ENCODE data around the gene GADD45A.
A peak's percentile ranks its signal among the peaks of the same experiment; 100 is the strongest.

GADD45A gene

GRCh38 chr1:67672260-67672803, 12.7 kb upstream of the GADD45A start:
- no peak for DNase-seq

DNA sequence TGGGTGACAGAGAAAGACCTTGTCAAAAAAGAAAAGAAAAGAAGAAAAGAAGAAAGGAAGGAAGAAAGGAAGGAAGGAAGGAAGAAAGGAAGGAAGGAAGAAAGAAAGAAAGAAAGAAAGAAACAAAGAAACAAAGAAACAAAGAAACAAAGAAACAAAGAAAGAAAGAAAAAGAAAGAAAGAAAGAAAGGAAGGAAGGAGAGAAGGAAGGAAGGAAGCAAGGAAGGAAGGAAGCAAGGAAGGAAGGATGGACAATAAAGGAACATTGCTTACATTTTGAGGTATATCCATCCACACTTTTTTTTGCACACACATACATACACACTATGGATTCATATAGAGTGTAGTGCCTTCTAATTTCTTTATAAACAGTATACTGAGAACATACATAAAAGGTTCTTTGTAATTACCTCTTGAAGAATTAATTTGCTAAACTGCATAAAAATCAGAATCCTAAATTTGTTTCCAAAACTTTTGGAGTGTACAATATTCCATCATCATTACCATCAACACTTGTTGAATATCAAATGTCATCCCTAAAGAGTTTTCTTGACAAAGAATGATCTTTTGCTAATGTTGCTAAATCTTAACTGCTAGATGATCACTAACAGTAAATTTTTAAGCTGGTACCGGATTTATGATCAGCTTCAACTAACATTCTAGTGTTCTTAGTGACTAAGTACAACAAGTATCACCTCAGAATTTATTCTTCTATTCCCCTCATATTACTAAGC, 11.4 kb upstream of the GADD45A start:
- DNase-seq, result no peak

DNA sequence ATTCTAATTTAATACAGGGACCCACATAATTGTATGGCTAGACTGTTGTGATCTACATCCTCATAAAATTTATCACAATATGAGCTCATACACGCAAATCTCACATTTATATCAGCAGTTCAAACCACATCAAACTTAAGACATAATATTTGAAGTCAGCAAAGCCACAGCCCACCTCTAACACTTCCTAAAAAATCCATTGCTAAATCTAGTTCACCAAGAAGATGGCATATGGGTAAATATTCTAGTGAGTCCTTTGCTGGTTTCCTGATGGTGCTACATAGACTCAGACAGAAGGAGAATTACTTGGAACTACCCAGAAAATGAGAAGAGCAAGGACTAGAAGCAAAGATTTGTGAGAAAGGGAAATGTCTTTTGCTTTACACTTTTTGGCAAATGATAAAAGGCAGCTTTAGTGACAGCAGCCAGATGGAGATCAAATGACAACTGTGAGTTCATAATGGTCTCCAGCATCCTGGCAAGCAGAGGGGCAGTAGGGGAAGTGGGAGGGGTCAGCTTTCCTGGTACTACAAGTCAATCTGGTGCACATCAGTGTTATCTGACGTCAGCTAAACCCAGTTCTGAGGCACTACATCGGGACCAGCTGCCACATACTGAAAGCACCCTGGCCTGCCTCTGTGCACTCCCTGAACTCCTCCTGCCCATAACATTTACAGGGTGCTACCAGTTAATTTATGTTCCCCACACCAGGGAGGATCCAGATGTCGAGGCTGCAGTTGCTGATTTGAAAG, 10.6 kb upstream of the GADD45A start:
- DNase-seq, result peak; percentile 96

DNA sequence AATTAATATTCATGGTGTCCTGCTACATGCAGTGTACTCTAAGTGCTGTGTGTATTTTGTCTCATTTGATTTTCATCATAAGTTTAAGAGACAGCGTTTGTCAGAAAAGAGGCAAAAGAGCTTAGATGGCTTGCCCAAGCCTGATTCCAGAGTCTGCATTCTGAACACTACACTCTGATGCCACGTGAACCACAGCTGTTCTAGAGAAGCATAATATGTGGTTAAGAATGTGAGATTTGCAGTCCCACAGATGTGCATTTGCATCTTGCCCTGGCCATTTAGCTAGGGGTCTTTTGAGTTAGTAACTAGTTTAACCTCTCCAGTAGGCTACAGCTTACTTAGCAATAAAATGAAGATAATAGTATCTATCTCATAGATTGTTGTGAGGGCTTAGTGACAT, 9.2 kb upstream of the GADD45A start:
- DNase-seq, result peak; percentile 62

DNA sequence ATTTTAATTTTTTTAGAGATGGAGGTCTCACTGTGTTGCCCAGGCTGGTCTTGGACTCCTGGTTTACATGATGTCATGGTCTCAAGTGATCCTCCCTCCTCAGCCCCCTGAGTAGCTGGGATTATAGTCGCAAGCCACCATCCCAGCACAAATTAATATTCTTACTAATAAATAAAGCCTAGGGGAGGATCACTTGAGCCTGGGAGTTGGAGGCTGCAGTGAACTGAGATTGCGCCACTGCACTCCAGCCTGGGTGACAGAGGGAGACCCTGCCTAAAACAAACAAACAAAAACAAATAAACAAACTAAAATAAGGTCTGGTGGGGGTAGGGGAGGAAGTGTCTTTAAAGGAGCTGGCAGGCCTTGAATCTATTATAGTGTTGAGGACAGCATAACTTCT, 8.7 kb upstream of the GADD45A start:
- peak; percentile 74 for DNase-seq

GRCh38 chr1:67676946-67677345, 8.1 kb upstream of the GADD45A start:
- peak; percentile 96 for DNase-seq

GRCh38 chr1:67677408-67677807, 7.6 kb upstream of the GADD45A start:
- DNase-seq, result peak; percentile 75

DNA sequence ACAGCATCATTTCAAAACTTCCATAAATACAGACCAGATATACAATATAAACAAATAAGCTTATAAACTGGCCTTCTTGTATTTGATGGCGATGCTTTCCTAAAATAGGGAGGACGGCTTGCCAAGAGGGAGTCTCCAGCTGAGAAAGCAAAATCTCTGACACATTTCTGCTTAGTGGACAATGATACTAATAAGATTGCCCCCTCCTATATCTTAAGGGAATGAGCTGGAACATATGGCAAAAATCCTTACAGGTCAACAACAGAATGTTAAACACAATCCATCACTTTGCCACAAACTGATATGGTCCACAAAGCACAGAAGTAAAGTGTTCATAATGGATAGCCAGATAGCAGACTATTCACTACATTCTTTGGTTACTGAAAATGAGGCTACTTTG, 7.1 kb upstream of the GADD45A start:
- DNase-seq, result peak; percentile 88

DNA sequence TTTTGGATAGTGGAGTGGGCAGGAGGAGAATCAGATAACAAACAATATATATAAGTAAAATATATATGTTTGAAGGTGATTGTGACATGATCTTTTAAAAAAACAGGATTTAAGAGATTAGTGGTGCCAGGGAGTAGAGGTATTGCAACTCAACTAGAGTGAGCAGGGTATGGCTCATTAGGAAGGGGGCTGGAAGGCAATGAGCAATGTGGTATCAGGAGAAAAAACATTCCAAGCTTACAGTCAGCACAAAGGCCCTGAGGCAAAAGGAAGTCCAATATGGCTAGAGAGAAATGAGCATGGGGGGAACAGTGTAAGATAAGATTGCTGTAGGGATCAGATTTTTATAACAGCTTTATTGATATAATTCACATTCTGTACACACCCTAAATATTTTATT, 5.3 kb upstream of the GADD45A start:
- DNase-seq, result peak; percentile 69

GRCh38 chr1:67680486-67680885, 4.5 kb upstream of the GADD45A start:
- no peak for DNase-seq

DNA sequence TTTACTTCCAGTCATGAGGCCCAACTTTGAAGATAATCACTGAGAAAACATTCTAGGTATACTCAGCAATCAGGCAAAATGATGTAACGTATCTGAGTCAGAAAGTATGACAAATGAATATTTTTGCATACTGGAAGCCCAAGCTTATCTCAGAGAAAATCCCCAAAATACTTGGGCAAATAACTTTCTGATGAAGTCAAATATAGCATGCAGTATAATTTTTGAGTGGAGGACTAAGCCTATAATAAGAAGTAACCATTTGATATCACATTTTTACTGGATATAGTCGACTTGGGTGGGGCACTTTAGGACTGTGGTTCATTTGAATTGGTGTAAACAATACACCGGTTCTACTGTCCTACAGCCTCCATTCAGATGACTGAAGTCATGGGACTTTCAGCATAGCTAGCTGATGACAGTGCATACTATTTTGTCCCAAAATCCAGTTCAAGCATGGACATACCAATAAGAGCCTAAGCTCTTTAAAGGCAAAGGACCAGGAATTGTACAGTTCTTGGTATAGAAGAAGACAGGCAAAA, 2.3 kb upstream of the GADD45A start:
- peak; percentile 44 for DNase-seq

GRCh38 chr1:67683316-67683715, 1.7 kb upstream of the GADD45A start:
- DNase-seq, result no peak

- peak; percentile 79 for DNase-seq
Observed at GRCh38 chr1:67683766-67684525, 1.1 kb upstream of the GADD45A start.

DNA sequence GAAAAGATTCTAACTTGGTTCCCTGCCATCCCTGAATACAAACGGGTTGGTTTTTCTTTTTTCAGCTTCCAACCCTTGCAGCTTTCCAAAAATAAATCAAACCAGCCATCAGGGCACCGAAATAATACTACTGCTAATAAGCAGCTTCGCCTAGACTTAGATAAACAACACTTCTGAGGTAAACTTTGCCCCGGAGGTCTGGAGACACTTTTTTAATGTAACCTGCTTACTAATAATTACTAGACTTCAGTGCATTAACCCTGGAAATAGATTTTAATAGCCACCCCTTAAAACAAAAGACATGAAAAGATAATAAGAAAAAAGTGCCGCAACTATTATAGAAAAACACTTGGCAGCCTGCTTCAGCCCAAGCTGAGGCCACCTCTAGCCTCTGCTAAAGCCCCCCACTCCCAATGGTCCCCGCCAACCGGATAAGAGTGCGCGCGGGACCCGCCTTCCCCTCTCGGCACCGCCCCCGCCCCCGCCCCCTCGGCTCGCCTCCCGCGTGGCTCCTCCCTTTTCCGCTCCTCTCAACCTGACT, 405 bp upstream of the GADD45A start:
- DNase-seq, result no peak

GRCh38 chr1:67685558-67686266, 711 bp downstream of the GADD45A start:
- DNase-seq, result peak; percentile 73

- DNase-seq, result peak; percentile 75
Observed at GRCh38 chr1:67686267-67687197, 1.5 kb downstream of the GADD45A start.

DNA sequence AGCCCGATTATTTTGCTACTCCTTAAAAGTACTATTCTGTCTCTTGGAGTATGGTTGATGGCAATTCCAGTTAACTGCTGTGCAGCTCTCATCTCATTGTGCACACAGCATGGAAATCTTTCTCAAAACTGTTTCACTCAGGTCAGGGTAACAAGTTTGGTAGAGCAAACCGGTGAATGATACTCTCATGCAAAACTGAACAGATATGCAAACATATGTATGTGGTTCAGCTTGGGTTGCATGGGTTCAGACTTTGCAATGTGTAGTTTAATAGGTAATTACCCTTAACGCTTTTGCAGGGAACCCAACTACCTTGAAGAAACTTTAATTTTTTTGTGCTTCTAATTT, 2.2 kb downstream of the GADD45A start:
- DNase-seq, result no peak

DNA sequence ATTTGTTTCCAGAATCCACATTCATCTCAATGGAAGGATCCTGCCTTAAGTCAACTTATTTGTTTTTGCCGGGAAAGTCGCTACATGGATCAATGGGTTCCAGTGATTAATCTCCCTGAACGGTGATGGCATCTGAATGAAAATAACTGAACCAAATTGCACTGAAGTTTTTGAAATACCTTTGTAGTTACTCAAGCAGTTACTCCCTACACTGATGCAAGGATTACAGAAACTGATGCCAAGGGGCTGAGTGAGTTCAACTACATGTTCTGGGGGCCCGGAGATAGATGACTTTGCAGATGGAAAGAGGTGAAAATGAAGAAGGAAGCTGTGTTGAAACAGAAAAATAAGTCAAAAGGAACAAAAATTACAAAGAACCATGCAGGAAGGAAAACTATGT, 2.6 kb downstream of the GADD45A start:
- DNase-seq, result no peak

DNA sequence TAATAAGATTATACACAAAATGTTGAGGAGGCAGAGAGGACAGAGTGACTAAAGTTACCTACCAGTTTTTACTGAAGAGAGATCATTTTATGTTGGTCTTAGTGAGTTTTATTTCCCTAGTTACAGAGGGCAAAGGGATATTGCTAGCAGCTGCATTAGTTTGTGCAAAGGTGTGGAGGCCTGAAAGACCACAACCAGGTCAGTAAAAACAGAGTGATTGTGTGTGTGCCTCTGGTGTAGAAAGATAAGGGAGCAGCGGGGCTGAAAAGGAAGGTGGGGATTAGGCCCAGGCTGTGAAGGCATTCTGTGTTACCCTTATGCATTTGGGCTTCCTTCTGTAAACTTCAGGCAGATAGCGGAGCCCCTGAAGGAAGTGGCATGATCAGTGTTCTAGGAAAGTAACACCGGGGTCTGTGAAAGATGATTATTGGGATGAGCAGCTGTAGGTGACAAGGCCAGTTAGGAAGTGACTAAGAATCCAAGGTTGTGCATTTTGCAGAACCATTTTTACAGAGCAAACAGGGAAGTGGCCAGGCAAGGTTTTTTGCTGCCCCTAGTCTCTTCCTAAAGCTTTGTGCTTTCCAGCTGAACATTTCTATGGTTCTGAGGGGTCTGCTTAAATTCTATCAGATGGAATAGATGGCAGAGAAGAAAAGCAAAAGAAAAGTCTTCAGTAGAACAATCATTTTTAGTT, 3.7 kb downstream of the GADD45A start:
- no peak for DNase-seq

DNA sequence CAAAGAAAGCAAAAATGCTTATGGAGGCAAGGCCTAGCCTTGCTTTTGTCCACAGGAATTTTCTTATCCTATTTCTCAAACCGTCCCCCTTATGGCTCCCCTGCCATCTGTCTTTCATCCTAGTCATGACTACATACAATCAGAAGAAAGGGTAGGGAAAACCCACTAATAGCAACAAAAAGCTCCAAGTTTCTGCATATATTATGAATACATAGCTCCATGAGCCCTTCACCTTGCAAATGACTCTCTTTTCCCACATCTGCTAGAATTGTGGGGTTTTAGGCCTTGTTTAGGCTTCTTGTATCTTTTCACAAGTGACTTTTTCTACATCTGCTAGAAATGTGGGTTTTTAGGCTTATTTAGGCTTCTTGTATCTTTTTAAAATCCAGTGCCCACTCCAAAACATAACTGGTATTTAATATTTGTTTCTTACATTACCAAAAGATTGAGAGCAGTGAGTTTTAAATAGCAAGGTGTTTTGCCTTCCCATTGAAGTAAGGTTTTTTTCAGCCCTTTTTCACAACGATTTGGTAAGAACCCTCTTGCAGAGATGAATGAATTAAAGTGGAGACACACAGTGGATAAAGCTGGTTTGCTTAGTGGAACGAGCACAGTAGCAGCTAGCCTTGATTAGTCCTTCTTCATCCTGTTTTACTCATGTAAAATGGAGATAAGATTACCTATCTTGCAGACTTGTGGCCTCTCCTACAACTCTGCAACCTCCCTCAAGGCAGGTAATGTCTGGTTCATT, 4.4 kb downstream of the GADD45A start:
- peak; percentile 33 for DNase-seq

Data from NCI-H69 (cell line).